GM18507 (cell line): ENCODE results near the gene CD300C.
"Not testable (repeated sequence)": the region's sequence is repeated elsewhere in the genome, so short reads cannot be mapped to it uniquely, and the experiment has no call there.

Source experiments
- DNase-seq: peaks from one replicate; pipeline ENCODE4 v3.0.0; 2011; ENCODE audit warnings: low read depth; ENCODE audit not compliant: insufficient read length; ENCODE audit errors: extremely low spot score
- FAIRE-seq: peaks from 2 replicates; lab custom pipeline; 2011; peaks lifted over from hg19 to GRCh38; lab: Jason Lieb, UNC

Gene CD300C

DNA sequence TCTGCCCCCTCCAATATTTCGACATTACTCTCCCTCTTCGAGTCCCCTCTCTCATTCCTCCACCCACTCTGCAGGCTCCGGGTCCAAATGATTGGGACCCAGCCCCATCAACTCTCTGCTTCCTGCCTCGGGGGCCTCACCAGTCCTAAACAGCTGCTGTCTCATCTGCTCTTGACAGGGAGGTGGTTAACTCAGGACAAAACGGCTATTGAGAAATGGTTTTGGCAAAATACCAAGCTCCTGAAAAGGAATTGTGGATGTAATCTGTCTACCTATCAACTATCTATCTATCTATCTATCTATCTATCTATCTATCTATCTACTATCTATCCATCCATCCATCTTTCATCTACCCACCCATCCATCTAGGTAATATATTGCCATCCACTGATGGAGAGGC, 19.2 kb upstream of the CD300C start:
- no peak for FAIRE-seq

DNA sequence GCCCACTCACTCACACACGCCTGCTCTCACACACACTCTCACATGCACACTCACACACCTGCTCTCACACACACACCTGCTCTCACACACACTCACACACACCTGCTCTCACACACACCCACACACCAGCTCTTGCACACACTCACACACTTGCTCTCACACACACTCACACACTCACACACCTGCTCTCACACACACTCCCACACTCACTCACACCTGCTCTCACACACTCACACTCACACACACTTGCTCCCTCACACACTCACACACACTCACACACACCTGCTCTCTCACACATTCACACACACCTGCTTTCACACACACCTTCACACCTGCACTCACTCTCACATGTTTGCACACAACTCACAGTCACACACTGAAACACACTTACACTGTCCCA, 17.4 kb upstream of the CD300C start:
- FAIRE-seq (no peak), DNase-seq (no peak)

More for the DNA sequence above, 19.2 kb upstream of the CD300C start:
- no peak for DNase-seq

DNA sequence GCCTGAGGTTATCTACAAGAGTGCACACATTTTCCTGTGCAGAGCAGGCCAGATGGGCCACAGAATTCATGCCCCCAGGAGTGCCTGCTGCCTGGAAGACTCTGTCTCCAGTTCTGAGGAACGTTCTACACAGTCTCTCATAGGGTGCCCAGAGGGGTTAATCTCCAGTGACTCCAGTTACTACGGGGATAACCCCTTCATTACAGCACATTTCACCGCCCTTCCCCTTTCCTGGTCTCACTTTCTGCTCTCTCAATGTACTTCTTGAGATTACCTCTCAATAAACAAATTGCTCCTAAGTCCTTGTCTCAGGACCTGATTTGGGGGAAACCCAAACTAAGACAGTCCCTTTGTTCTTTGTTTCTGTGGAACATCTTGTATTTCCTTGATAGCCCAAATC, 15.7 kb upstream of the CD300C start:
- DNase-seq (no peak), FAIRE-seq (no peak)

DNA sequence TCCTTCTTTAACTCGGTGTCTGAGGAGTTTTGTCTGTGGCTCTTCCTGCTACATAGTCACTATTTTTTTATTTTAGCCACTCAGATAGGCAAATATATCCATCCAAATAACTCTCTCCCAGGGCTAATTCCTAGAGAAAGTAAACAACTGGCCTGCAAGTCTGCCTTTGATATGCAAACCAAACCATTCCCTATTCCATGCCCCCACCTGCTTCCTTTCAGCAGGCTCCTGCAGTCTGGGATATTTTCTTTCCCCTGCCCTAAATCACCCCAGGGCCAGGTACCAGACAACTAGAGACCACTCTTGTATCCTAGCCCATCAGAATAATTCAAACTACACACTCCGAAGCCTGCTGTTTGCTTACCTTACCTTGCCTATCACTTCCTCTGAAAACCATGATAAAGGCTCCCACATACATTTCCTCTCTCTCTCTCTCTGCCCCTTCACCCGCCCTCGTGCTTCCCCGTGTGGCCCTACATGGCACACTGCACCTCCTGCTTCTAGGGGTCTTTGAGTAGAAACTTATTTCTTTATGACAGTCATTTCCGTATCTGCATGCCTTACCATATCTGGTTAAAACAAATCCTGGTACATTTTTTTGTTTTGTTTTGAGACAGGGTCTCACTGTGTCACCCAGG, 13.1 kb upstream of the CD300C start:
- no peak for DNase-seq
- FAIRE-seq, result no peak

DNA sequence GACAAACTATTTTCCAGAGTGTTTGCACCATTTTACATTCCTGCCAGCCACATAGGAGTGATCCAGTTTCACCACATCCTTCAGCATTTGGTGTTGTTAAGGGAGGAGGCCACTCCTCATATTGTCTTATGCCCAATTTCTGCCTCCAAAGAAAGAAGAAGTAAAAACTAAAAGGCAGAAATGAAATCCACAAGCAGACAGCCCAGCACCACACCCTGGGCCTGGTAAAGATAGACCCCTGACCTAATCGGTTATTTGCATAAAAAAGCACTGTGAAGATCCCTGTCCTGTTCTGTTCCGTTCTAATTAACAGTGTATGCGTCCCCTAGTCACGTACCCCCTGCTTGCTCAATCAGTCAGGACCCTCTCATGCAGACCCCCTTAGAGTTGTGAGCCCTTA, 12.5 kb upstream of the CD300C start:
- FAIRE-seq, DNase-seq: not testable (repeated sequence)

DNA sequence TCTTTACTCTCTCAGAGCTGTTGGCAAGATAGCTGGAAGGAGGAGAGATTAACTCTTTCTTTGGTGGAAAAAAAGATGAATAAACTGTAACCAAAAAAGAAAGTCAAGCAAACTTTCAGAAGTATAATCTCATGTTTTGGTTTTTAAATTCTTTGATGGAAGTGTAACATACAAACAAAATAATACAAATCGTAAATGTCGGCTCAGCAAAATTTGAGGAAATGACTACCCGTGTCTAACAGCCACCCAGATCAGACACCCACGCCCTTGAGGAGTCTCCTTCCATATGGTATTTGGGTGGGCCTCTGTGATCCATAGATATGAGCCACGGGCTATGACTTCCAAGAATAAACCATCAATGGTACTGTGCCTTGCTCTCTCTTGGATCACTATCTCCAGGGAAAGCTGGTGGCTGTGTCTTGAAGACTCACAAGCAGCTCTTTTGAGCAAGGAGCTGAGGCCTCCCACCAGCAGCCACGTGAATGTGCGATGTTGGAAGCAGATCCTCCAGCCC, 9.6 kb upstream of the CD300C start:
- FAIRE-seq, result no peak
- no peak for DNase-seq

DNA sequence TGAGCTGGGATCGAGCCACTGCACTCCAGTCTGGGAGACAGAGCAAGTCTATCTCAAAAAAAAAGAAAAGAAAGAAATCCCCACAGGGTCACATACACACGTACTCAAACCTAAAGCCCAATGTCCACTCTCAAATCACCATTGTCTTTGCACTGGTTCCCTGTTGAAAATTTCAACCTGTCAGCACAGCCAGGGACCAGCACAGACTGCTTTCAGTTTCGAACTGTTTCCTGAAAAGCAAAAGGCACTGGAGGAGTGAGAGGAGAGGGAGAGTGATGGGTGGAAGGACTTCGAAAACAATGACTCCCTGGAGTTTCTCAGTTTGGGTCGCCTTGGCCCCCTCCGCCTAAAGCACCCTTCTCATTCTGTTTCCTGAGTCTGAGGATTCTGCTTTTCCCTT, 9.0 kb upstream of the CD300C start:
- FAIRE-seq (no peak), DNase-seq (no peak)

DNA sequence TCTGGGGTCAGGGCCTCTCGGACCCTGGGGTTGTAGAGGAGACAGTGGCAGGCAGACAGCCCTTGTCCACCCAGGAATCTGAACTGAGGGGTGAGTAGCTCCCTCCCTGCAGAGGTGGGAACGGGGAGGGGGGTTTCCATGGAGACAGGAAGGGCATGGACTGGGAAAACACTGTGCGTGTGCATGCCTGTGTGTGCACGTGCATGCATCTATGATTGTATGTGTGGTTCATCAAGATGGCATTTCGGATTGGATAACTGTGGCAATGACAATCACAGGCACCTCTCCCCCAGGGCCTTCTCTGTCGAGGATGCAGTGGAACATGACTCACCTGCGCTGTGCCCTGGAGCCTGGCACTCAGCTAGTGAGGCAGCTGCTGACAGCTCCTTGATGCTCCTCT, 6.1 kb upstream of the CD300C start:
- no peak for FAIRE-seq
- no peak for DNase-seq

DNA sequence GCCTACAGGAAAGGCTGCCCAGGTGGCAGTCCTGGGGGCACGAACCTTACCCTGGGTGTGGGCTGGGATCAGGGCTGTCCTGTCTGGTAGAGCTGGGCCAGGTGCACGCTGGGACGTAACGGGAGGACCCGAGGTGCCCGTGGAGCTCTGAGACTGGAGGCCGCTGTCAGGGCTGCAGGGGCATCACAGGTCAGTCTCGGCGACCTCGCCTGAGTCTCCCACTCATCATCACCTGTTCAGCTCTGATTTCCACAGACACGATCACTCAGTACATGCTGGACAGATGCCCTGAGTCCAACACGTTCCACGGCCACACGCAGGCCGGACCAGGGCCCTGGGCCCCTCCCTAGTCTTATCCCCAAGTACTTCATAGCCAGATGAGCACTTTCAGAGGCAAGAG, 4.7 kb upstream of the CD300C start:
- DNase-seq (no peak), FAIRE-seq (no peak)

DNA sequence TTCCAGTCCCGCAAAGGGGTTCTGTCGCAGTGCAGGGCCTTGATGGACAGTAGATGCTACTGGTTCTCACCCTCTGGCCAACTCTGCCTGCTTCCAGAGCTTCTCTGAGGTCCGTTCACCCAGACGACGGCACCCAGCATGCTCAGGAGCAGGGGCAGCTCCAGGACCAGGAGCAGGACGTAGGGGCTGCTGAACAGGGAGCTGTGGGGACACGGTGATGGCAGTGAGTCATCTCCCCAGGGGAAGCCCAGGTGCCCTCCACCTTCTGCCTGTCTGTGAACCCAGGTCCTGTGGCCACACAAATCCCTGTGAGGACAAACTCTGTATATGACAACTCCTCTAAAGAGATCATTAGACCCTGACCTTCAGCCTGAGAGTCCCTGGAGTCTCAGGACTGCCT, 3.4 kb upstream of the CD300C start:
- FAIRE-seq, result no peak
- no peak for DNase-seq

DNA sequence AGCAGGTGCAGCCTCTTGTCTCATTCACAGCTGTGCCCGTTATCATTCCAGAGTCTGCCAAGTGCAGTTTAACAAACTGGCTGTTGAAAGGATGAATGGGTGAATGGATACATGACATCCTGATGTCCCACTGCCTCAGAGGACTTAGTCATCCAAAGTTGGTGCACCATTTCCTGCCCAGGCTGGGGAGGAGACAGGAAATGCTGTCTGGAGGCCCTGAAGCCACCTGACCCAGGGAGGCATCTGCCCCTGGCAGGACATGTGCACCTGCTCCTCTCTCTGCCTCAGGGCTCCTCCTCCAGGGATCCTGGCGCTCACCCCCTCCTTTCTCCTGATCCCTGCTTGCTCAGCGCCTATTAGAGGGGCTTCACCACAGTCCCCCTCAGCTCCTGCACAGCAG, 1.8 kb upstream of the CD300C start:
- no peak for DNase-seq
- FAIRE-seq, result no peak

DNA sequence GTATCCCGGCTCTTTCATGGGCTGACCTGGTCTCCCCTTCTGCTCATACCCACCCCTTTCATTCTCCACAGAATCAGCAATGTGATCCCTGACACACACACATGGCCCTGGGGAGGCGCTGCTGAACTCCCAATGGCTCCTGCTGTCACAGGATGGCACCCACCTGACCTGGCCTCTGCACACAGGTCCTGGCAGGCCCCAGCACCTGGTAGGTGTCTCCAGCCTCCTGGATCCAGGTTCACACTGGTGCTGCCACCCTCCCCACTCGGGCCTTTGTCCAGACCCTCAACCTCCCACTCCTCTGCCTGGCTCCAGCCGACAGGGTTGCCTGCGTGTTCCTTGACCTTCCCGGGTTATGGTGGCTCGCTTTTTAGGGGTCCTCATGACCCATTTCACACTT, 1.3 kb upstream of the CD300C start:
- no peak for DNase-seq
- FAIRE-seq, result no peak

DNA sequence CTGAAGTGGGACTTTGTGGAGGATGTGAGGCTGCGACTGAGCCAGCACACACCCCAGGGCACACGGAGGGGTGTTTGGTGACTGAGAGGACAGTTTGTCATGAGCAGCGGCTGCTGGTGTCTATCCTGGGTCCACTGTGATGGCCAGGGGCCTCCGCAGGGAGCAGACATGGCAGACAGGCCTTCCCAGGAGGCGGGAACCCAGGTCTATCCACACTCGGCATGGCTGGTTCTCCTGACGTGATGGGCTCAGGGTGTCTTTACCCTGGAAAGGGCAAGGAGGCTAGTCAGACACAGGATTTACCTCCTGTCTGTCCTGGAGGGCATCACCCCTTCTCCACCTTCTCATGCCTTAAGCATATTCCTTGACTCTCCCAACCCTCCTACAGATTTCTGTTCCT, 671 bp upstream of the CD300C start:
- DNase-seq (no peak), FAIRE-seq (no peak)

DNA sequence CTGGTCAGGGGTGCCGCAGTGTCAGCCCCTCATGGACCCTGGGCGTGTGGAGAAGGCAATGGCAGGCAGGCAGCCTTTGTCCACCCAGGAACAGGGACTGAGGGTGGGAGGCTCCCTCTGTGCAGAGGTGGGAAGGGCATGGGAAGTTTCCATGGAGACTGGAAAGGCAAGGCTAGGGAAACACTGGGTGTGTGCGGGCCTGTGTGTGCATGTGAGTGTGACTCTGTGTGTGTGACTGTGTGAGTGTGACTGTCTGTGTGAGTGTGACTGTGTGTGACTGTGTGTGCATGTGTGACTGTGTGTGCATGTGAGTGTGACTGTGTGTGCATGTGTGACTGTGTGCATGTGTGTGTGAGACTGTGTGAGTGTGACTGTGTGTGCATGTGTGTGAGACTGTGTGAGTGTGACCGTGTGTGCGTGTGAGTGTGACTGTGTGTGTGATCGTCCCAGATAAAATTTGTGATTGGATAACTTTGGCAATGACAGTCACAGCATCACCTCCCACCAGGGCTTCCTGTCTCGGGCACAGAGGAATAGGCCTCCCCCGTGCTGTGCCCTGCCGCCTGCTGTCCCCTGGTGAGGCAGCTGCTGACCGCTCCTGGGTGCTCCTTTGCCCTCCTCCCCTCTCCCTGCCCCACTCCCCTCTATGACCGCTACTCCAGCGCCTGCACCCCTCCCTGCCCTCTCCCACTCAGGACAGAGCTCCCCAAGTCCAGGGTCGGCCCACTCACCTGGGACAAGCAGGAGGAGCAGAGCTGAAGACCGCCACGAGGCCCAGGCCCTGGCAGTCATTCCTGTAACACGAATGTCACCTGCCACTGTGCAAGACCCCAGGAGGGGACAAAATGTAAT, 698 bp downstream of the CD300C start:
- peak; percentile 33 for FAIRE-seq
- no peak for DNase-seq

DNA sequence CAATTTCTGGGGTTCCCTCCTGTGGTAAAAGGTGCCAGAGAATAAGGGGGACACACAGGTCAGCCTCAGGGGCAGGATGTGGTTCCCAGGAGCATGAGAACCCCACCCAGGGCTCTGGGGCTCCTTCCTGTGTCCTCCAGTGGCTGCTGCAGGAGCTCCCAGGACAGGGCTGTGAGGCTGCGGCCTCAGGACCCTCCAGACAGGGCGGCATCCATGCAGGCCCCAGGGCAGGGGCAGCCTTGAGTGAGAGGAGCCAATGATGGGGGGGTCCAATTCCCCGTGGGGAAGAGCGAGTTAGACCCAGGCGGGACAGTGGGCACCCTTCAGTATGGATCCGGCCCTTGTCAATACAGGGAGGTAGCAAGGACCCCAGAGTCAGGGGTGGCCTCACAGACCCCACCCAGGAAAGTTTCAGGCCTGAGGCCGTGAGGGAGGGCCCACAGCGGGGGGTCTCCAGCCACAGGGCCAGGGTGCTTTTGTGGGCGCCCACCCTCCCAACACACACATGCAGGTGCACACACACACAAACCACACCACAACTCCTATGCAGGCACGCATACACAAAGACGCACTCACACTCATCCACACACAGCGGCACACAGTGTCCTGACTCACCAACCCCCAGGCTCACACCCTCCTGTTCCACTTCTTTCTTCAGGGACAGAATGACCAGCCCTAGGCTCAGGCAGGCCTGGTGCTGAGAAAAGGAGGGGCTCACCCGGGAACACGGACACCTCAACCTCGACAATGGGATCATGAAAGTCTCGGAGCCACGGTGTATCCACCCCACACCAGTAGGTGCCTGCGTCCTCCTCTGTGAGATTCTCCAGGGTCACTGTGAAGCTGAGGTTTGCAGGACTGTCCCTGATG, 1.8 kb downstream of the CD300C start:
- FAIRE-seq (no peak), DNase-seq (no peak)

DNA sequence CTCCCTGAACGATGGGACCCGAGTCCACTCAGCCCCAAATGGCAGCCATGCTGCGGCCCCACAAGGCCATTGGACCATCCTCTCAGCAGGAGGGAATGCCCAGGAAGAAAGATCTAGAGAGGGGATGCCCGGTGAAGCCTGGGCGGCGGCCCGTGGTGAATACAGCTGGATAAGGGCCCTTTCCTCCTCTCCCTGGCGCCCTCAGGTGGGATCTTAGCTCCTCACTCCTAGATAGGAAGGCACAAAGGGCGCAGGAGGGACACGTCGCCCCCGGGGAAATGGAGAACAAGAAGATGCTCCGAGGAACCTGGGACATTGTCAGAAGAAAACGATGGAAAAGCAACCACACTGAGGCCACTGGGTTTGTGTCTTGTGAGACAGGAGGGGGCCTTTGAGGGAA, 2.5 kb downstream of the CD300C start:
- no peak for DNase-seq
- no peak for FAIRE-seq

DNA sequence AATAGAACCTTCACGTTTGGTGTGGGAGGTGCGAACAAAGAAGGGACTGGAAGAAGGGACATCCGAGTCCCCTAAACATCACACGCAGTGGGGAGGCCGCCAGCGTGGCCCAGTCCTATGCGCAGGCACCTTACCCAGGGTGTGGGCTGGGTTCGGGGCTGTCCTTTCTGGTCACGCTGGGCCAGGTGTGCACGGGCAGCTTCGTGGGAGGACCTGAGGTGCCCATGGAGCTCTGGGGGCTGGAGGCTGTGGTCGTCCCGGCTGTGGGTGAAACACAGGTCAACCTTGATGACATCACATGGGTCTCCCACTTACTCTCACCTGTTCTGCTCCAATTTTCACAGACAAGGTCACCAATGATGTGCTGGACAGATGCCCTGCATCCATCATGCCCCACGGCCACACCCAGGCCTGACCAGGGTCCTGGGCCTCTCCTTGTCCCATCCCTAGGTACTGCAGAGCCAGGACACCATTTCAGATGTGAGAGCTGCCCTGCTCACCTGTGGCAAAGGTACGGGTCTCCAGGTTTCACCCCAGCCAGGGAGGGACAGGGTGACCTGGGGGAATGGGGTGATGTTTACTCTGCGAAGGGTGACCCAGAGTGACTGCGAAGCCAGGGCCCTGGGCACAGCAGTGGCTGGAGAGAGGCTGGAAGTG, 3.1 kb downstream of the CD300C start:
- no peak for DNase-seq
- no peak for FAIRE-seq

DNA sequence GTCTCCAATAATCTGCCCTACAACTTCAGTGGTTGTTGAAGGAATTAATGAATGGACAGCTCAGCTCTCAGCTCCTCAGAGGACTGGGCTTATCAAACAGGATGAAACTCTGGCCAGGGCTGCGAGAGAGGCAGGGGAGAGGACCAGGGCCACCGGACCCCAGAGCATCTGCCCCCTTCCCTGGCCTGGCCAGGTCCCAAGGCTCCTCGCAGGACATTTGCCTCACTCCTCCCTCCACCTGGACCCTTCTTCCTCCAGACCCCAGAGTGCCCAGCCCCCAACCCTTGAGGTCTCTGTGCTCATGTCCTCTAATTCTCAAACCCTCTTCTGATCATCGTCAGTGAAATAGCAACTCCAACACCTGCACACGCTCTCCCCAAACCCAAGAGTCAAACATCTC, 3.7 kb downstream of the CD300C start:
- DNase-seq, result no peak
- no peak for FAIRE-seq

DNA sequence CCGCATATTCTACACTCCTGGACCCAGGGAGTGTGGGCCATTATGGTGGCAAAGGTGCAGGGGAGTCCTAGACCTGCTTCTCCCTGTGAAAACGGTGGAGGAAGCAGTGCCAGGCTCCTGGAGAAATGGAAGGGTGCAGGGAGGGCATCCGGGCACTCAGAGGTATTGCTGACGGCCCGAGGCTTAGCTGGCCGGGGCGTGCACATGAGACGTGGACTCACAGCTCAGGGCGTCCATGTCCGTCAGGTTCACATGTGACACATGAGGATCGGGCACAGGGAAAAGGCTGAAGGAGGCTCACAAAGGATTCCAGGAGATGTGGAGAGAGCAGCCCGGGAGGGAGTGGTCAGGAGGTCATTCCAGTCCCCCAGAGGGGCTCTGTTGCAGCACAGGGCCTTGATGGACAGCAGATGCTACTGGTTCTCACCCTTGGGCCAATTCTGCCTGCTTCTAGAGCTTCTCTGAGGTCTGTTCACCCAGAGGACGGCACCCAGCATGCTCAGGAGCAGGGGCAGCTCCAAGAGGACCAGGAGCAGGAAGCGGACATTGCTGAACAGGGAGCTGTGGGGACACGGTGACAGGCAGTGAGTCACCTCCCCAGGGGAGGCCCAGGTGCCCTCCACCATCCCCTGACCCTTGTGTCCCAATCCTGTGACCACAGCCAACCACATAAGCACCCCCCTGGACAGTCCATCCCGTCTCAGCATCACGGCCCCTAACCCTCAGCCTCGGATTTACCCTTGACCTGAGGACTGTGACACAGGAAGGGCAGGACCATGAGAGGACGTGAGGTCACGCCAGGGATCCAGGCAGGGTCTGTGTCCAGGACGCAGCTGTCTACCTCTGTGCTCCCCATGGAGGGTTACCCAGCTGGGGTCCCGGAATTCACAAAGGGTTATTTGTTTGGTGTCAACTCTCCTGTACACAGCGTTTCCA, 4.5 kb downstream of the CD300C start:
- DNase-seq (no peak), FAIRE-seq (no peak)
